Measurements from ENCODE around the gene UPB1.

- TF ChIP-seq CTCF (IDR thresholded peaks at IDR 0.05 in 8 of 11, conservative IDR thresholded peaks at IDR 0.05 in 3 of 11) (no peak), POLR2AphosphoS5 (IDR thresholded peaks at IDR 0.05) (no peak), POLR2A (IDR thresholded peaks at IDR 0.05) (no peak)
These were observed 40.1 kb upstream of the UPB1 start for GRCh38 chr22:24455039-24455438.

Measured in spleen (tissue), 7 donors.